IMR-90 (cell line): Measurements from ENCODE around the gene ACP4. TPM values are rescaled to one million over a fixed set of nuclear protein-coding genes. Genes with fewer than 3 reads are reported as not detected.

ENCODE experiments used
- ATAC-seq: fragments of 200-7000 bp; cut with Tn5 transposase; 2 replicates; pipeline ENCODE4 v1.9.1; 2020; ENCODE audit warnings: low read depth, mild to moderate bottlenecking, moderate library complexity
- BruUV-seq: library from RNA; stranded (reverse); fragments of 400-500 nt; replicated peaks from 2 replicates; lab custom pipeline; 2021; lab: Mats Ljungman, UMichigan
- CTCF ChIA-PET: fragments of 300-600 bp; formaldehyde crosslinking; extraction: SDS; loops from one replicate; lab custom pipeline; 2021; ENCODE audit warnings: antibody characterized with exemption; lab: Yijun Ruan, JAX
- POLR2A ChIA-PET: fragments of 300-600 bp; sonication (Branson Sonifier 250); formaldehyde crosslinking; loops from one replicate; lab custom pipeline; 2022; ENCODE audit warnings: antibody characterized with exemption; ENCODE audit not compliant: unreplicated experiment; lab: Charles Lee
- DNase-seq: peaks from one replicate; pipeline ENCODE4 v3.0.0; 2013
- H2AFZ ChIP-seq: replicated peaks from 2 replicates; pipeline ENCODE3; 2013; ENCODE audit warnings: low read length, mild to moderate bottlenecking; ENCODE audit not compliant: poor library complexity
- H2AK5ac ChIP-seq: 2 replicates; pipeline ENCODE4 v1.6.1; 2013; ENCODE audit warnings: low read depth, low read length, inconsistent platforms
- H2AK9ac ChIP-seq: replicated peaks from 2 replicates; pipeline ENCODE3; 2013; ENCODE audit warnings: mild to moderate bottlenecking, low read depth, low read length, moderate library complexity; ENCODE audit not compliant: poor library complexity
- H2BK120ac ChIP-seq: 2 replicates; pipeline ENCODE4 v1.6.1; 2013; ENCODE audit warnings: low read depth, low read length, inconsistent platforms
- H2BK15ac ChIP-seq: 3 replicates; pipeline ENCODE4 v1.6.1; 2013; ENCODE audit warnings: low read depth, low read length, inconsistent platforms
- H2BK20ac ChIP-seq: 2 replicates; pipeline ENCODE4 v1.6.1; 2013; ENCODE audit warnings: low read depth, mild to moderate bottlenecking, inconsistent platforms, low read length, moderate library complexity
- H2BK5ac ChIP-seq: 2 replicates; pipeline ENCODE4 v1.6.1; 2013; ENCODE audit warnings: mild to moderate bottlenecking, low read depth, low read length, inconsistent platforms; ENCODE audit not compliant: poor library complexity, severe bottlenecking
- H3K14ac ChIP-seq: replicated peaks from 2 replicates; pipeline ENCODE4 v1.6.1; 2013; ENCODE audit warnings: low read depth, low read length, inconsistent platforms
- H3K18ac ChIP-seq: 2 replicates; pipeline ENCODE4 v1.6.1; 2013; ENCODE audit warnings: low read depth, low read length, control low read depth
- H3K23ac ChIP-seq: 2 replicates; pipeline ENCODE4 v1.6.1; 2013; ENCODE audit warnings: low read depth, low read length, inconsistent platforms
- H3K27ac ChIP-seq: 2 replicates; pipeline ENCODE4 v1.5.1; 2013; ENCODE audit warnings: mild to moderate bottlenecking, control low read depth, low read length; ENCODE audit not compliant: insufficient read depth
- H3K27me3 ChIP-seq: 2 replicates; pipeline ENCODE4 v1.6.1; 2013; ENCODE audit warnings: low read length; ENCODE audit not compliant: control insufficient read depth, insufficient read depth
- H3K36me3 ChIP-seq: 2 replicates; pipeline ENCODE4 v1.6.1; 2013; ENCODE audit warnings: low read length, mixed read lengths; ENCODE audit not compliant: control insufficient read depth, insufficient read depth
- H3K4ac ChIP-seq: 2 replicates; pipeline ENCODE4 v1.6.1; 2013; ENCODE audit warnings: low read depth, low read length, inconsistent platforms
- H3K4me1 ChIP-seq: 2 replicates; pipeline ENCODE4 v1.6.1; 2013; ENCODE audit warnings: low read length, mixed read lengths; ENCODE audit not compliant: control insufficient read depth, insufficient read depth
- H3K4me2 ChIP-seq: 2 replicates; pipeline ENCODE4 v1.6.1; 2013; ENCODE audit warnings: low read depth, mild to moderate bottlenecking, control low read depth, low read length, moderate library complexity
- H3K4me3 ChIP-seq: 2 replicates; pipeline ENCODE4 v1.5.1; 2013; ENCODE audit warnings: low read depth, mild to moderate bottlenecking, control low read depth, low read length, moderate library complexity; ENCODE audit not compliant: insufficient read depth
- H3K56ac ChIP-seq: 2 replicates; pipeline ENCODE4 v1.6.1; 2013; ENCODE audit warnings: low read length, inconsistent platforms; ENCODE audit not compliant: insufficient read depth; ENCODE audit errors: extremely low read depth
- H3K79me1 ChIP-seq, 2 experiments: 2 replicates each; pipeline ENCODE4 v1.6.1; 2013; ENCODE audit warnings: low read length in 2 of 2, inconsistent platforms in 1 of 2, low read depth in 1 of 2
- H3K9ac ChIP-seq: 2 replicates; pipeline ENCODE4 v1.6.1; 2013; ENCODE audit warnings: low read depth, low read length, control low read depth
- H3K9me1 ChIP-seq: 2 replicates; pipeline ENCODE4 v1.6.1; 2013; ENCODE audit warnings: low read length, inconsistent platforms; ENCODE audit not compliant: insufficient read depth
- H3K9me3 ChIP-seq: 2 replicates; pipeline ENCODE4 v1.6.1; 2013; ENCODE audit warnings: low read length; ENCODE audit not compliant: control insufficient read depth, insufficient read depth
- H4K20me1 ChIP-seq: 2 replicates; pipeline ENCODE4 v1.6.1; 2013; ENCODE audit warnings: low read length, inconsistent platforms; ENCODE audit not compliant: insufficient read depth
- H4K5ac ChIP-seq: 2 replicates; pipeline ENCODE4 v1.6.1; 2013; ENCODE audit warnings: mild to moderate bottlenecking, low read depth, low read length, control low read depth
- H4K8ac ChIP-seq, 2 experiments: 2 replicates each; pipeline ENCODE4 v1.6.1; 2013; ENCODE audit warnings: low read depth in 2 of 2, low read length in 2 of 2, control low read depth in 1 of 2, inconsistent platforms in 1 of 2
- H4K91ac ChIP-seq: 2 replicates; pipeline ENCODE4 v1.6.1; 2013; ENCODE audit warnings: low read depth, low read length, inconsistent platforms; ENCODE audit not compliant: insufficient read depth
- BHLHE40 ChIP-seq: fragments of 150-350 bp; IDR thresholded peaks from 2 replicates; pipeline ENCODE4 v1.6.1; 2016; ENCODE audit warnings: mild to moderate bottlenecking, low read depth, low read length
- CEBPB ChIP-seq: IDR thresholded peaks from 2 replicates; pipeline ENCODE4 v1.6.1; 2012; ENCODE audit warnings: low read depth, low read length, improper control_type of control experiment
- CHD1 ChIP-seq: IDR thresholded peaks from 2 replicates; pipeline ENCODE4 v1.6.1; 2012; ENCODE audit warnings: low read depth, low read length, improper control_type of control experiment
- ELK1 ChIP-seq: fragments of 150-350 bp; IDR thresholded peaks from 2 replicates; pipeline ENCODE4 v1.6.1; 2016; ENCODE audit warnings: low read depth, mild to moderate bottlenecking, low read length, moderate library complexity, borderline replicate concordance
- FOS ChIP-seq: fragments of 150-350 bp; IDR thresholded peaks from 2 replicates; pipeline ENCODE4 v1.6.1; 2016; ENCODE audit warnings: low read depth, low read length
- MAFK ChIP-seq: IDR thresholded peaks from 2 replicates; pipeline ENCODE4 v1.6.1; 2012; ENCODE audit warnings: low read depth, low read length, improper control_type of control experiment
- MAZ ChIP-seq: IDR thresholded peaks from 2 replicates; pipeline ENCODE4 v1.6.1; 2012; ENCODE audit warnings: low read depth, mild to moderate bottlenecking, low read length, improper control_type of control experiment, moderate library complexity, borderline replicate concordance
- MXI1 ChIP-seq: IDR thresholded peaks from 2 replicates; pipeline ENCODE4 v1.6.1; 2012; ENCODE audit warnings: low read depth, mild to moderate bottlenecking, low read length, moderate library complexity, borderline replicate concordance
- NFE2L2 ChIP-seq: fragments of 150-350 bp; IDR thresholded peaks from 2 replicates; pipeline ENCODE4 v1.6.1; 2016; ENCODE audit warnings: low read depth, mild to moderate bottlenecking, low read length
- POLR2A ChIP-seq: IDR thresholded peaks from 2 replicates; pipeline ENCODE4 v1.6.1; 2012; ENCODE audit warnings: mild to moderate bottlenecking, low read depth, low read length
- RAD21 ChIP-seq: IDR thresholded peaks from 2 replicates; pipeline ENCODE4 v1.6.1; 2012; ENCODE audit warnings: low read length, improper control_type of control experiment
- RCOR1 ChIP-seq: IDR thresholded peaks from 2 replicates; pipeline ENCODE4 v1.6.1; 2012; ENCODE audit warnings: mild to moderate bottlenecking, low read length, improper control_type of control experiment; ENCODE audit not compliant: insufficient replicate concordance
- RFX5 ChIP-seq: IDR thresholded peaks from 2 replicates; pipeline ENCODE4 v1.8.0; 2012; ENCODE audit warnings: low read depth, mild to moderate bottlenecking, low read length, moderate library complexity
- SMC3 ChIP-seq: fragments of 150-350 bp; IDR thresholded peaks from 2 replicates; pipeline ENCODE4 v1.6.1; 2016; ENCODE audit warnings: low read depth, mild to moderate bottlenecking, antibody characterized with exemption, low read length, moderate library complexity
- WGBS, 2 experiments: methylation state at CpG; one replicate each; pipeline versions ENCODE4 v1.1.5 to v1.1.7; 2013; ENCODE audit warnings: missing lambda C conversion rate in 2 of 2; ENCODE audit not compliant: insufficient read length in 1 of 2; ENCODE audit errors: extremely low coverage in 2 of 2; 5-methylcytosine and 5-hydroxymethylcytosine counted together
- dilution Hi-C: fragments of 300-500 bp; cut with HindIII; formaldehyde crosslinking; loops from one replicate; pipeline ENCODE4 v1.14.3; 2018; ENCODE audit warnings: low sequenced_read_pairs; ENCODE audit not compliant: unreplicated experiment
- in situ Hi-C: fragments of 300-500 bp; cut with MboI; formaldehyde crosslinking; loops from 3 replicates; pipeline ENCODE4 v1.14.3; 2019; ENCODE audit warnings: low sequenced_read_pairs, inconsistent platforms, mixed read lengths
- intact Hi-C: fragments of 100-400 bp; cut with micrococcal nuclease; formaldehyde crosslinking; loops from 2 replicates; pipeline ENCODE4 v1.10.0; 2022
- polyA plus RNA-seq, 3 experiments: library from polyadenylated mRNA; depleted of rRNA; stranded (reverse); fragments of >200 nt; gene quantifications; 2 replicates each; pipeline ENCODE4 v1.2.3, GENCODE V29; 2012; ENCODE audit warnings: low replicate concordance in 1 of 3
- total RNA-seq: library from RNA; depleted of rRNA; stranded (reverse); fragments of >200 nt; gene quantifications from 2 replicates; pipeline ENCODE4 v1.2.3, GENCODE V29; 2012
- TF ChIP-seq, protein P1 (sequence below): fragments of 150-350 bp; IDR thresholded peaks from 2 replicates; pipeline ENCODE4 v1.6.1; 2017; ENCODE audit warnings: mild to moderate bottlenecking, antibody characterized with exemption, low read length, low read depth
- TF ChIP-seq, protein P2 (sequence below): conservative IDR thresholded peaks from 2 replicates; pipeline ENCODE4 v1.5.1; 2012; ENCODE audit warnings: mild to moderate bottlenecking, low read depth, low read length, improper control_type of control experiment

ACP4 gene
- total and polyA plus RNA-seq, 2 of the 4 experiments (the other 2 are of a cell fraction) = not detected

DNA sequence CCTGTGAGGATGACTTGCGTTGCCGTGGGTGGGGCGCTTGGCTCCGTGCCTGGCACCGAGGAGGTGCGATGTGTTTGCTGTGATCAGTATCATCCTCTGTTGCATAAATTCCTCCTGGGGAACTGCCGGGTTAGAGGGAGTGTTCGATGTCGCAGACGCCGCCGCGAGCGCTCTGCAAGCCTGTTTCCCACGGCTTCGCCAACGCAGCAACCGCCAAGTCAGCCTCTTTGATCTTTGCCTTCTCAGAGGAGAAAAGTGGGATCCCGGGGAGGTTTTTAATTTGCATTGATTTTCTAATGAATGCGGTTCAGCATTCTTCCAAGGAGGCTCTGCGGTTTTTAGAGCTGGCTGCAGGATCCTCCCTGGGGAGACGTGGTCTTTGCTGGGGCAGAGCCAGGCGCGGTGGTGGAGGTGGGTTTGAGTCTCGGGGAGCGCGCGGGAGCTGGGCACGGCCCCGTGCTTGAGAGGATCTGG lies 12.3 kb upstream of the ACP4 start:
- BruUV-seq = no TSS peak
- DNase-seq = peak; percentile 14

More for the DNA sequence above, 12.3 kb upstream of the ACP4 start:
- no peak for TF ChIP-seq MAZ
- no peak for TF ChIP-seq CHD1
- no peak for TF ChIP-seq FOS
- no peak for TF ChIP-seq CEBPB
- TF ChIP-seq BHLHE40 = no peak
- TF ChIP-seq MAFK = no peak
- no peak for TF ChIP-seq RFX5
- TF ChIP-seq RAD21 = no peak
- TF ChIP-seq POLR2A = no peak
- no peak for TF ChIP-seq NFE2L2
- no peak for TF ChIP-seq MXI1
- TF ChIP-seq RCOR1 = no peak
- TF ChIP-seq, protein P1, sequence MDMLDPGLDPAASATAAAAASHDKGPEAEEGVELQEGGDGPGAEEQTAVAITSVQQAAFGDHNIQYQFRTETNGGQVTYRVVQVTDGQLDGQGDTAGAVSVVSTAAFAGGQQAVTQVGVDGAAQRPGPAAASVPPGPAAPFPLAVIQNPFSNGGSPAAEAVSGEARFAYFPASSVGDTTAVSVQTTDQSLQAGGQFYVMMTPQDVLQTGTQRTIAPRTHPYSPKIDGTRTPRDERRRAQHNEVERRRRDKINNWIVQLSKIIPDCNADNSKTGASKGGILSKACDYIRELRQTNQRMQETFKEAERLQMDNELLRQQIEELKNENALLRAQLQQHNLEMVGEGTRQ = no peak
- no peak for TF ChIP-seq SMC3
- no peak for TF ChIP-seq ELK1
- TF ChIP-seq, protein P2, sequence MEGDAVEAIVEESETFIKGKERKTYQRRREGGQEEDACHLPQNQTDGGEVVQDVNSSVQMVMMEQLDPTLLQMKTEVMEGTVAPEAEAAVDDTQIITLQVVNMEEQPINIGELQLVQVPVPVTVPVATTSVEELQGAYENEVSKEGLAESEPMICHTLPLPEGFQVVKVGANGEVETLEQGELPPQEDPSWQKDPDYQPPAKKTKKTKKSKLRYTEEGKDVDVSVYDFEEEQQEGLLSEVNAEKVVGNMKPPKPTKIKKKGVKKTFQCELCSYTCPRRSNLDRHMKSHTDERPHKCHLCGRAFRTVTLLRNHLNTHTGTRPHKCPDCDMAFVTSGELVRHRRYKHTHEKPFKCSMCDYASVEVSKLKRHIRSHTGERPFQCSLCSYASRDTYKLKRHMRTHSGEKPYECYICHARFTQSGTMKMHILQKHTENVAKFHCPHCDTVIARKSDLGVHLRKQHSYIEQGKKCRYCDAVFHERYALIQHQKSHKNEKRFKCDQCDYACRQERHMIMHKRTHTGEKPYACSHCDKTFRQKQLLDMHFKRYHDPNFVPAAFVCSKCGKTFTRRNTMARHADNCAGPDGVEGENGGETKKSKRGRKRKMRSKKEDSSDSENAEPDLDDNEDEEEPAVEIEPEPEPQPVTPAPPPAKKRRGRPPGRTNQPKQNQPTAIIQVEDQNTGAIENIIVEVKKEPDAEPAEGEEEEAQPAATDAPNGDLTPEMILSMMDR = no peak
- 3% methylated on average over 18 of the region's 30 CpGs; no CpG with 5 or more reads in 1 of the 2 experiments for WGBS, 2 experiments
- Histone ChIP-seq H3K4me1 (no peaks in the 10 kb centered on the region), H3K36me3 (no peaks in the 10 kb centered on the region), H4K8ac (no peak overlapping the region), H4K5ac (no peak overlapping the region), H3K4me2 (no peak overlapping the region), H2AK5ac (no peak overlapping the region), H4K91ac (no peak overlapping the region), H2BK120ac (no peak overlapping the region), H3K4ac (no peak overlapping the region), H3K14ac (no peak overlapping the region), H3K56ac (no peak overlapping the region), H3K79me1 (no peaks in the 10 kb centered on the region), H3K23ac (no peak overlapping the region), H2BK20ac (no peak overlapping the region), H3K9ac (no peak overlapping the region), H3K9me3 (no peaks in the 10 kb centered on the region), H3K18ac (no peak overlapping the region), H2AFZ (no peak overlapping the region), H3K27ac (no peak overlapping the region), H4K20me1 (no peaks in the 10 kb centered on the region), H3K27me3 (peaks cover 32% of the 10 kb centered on the region), H3K4me3 (no peak overlapping the region), H2BK5ac (no peak overlapping the region), H2AK9ac (no peak overlapping the region), H2BK15ac (no peak overlapping the region), H3K9me1 (no peaks in the 10 kb centered on the region)
- CTCF ChIA-PET = interaction anchor here (1.0 kb wide), 1 partner anchor 240 kb away, joined by 6 read pairs; no protein-coding TSS in a partner anchor
- intact Hi-C loops (no loop called here), in situ Hi-C loops (loop anchor here (5.0 kb wide), 1 partner anchor 71 kb away; no protein-coding TSS in a partner anchor), dilution Hi-C loops (no loop called here)
- POLR2A ChIA-PET = no interaction called here
- ATAC-seq = peak; percentile 24; the same call in 1 of the 2 replicates
